GM06990 (cell line): ENCODE data around the gene GRID2.

Experiments used
- DNase-seq: peaks from one replicate; pipeline ENCODE4 v3.0.0-alpha.2; 2011; ENCODE audit not compliant: insufficient read length; ENCODE audit errors: extremely low read depth
- H3K27me3 ChIP-seq: replicated peaks from 2 replicates; pipeline ENCODE4 v1.6.0; 2011; ENCODE audit warnings: low read length; ENCODE audit not compliant: control insufficient read depth, insufficient read depth
- H3K36me3 ChIP-seq: 2 replicates; pipeline ENCODE4 v1.5.1; 2011; ENCODE audit warnings: low read length; ENCODE audit not compliant: control insufficient read depth, insufficient read depth
- H3K4me3 ChIP-seq: replicated peaks from 2 replicates; pipeline ENCODE4 v1.5.1; 2011; ENCODE audit warnings: low read depth, mild to moderate bottlenecking, control low read depth, low read length
- TF ChIP-seq, protein P1 (sequence below): IDR thresholded peaks from 2 replicates; pipeline ENCODE4 v1.5.1; 2011; ENCODE audit warnings: low read length, control low read depth, mild to moderate bottlenecking, inconsistent platforms; ENCODE audit not compliant: insufficient read depth, poor library complexity, severe bottlenecking

Gene GRID2

DNA sequence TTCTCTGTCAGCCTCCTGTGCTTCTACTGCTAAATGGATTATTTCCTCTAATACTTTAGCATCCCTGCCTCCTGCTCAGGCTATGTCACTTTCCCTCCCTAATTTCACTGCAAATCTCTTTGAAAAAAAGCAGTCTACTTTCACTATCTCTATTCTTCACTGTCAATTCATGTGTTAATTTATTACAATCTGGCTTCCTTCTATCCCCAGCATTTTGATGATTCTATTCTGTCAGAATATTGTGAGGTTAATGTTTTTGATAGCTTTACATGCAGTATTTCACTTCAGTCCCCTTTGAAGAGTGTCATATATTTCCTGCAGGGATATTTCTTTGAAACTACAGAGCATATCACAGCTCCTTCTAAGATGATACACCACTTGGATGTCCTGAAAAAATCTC, 203.2 kb downstream of the GRID2 start:
- TF ChIP-seq, protein P1, sequence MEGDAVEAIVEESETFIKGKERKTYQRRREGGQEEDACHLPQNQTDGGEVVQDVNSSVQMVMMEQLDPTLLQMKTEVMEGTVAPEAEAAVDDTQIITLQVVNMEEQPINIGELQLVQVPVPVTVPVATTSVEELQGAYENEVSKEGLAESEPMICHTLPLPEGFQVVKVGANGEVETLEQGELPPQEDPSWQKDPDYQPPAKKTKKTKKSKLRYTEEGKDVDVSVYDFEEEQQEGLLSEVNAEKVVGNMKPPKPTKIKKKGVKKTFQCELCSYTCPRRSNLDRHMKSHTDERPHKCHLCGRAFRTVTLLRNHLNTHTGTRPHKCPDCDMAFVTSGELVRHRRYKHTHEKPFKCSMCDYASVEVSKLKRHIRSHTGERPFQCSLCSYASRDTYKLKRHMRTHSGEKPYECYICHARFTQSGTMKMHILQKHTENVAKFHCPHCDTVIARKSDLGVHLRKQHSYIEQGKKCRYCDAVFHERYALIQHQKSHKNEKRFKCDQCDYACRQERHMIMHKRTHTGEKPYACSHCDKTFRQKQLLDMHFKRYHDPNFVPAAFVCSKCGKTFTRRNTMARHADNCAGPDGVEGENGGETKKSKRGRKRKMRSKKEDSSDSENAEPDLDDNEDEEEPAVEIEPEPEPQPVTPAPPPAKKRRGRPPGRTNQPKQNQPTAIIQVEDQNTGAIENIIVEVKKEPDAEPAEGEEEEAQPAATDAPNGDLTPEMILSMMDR = no peak
- H3K27me3 ChIP-seq = no peaks in the 10 kb centered on the region
- no peaks in the 10 kb centered on the region for H3K36me3 ChIP-seq
- no peak overlapping the region for H3K4me3 ChIP-seq
- no peak for DNase-seq

DNA sequence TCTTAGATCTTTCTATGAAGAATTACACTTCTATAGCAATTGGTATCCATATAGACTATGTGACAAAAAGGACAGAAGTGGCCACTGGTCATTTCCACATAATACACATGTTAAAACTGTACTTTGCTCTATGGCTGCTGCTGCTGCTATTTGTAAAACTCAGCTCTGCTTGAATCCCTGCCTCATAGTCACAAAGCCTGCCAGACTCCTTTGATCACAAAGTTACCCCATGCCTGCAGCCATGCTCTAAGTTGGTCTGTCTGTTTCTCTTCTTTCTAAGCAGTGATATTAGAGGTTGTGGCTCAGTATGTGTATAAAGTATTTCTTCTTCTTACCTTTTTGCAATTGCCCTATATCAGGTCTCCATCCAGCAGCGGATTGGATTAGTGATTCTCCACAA, 210.9 kb downstream of the GRID2 start:
- DNase-seq = no peak
- Histone ChIP-seq H3K36me3 (no peaks in the 10 kb centered on the region), H3K27me3 (no peaks in the 10 kb centered on the region), H3K4me3 (no peak overlapping the region)
- TF ChIP-seq, protein P1 = no peak

DNA sequence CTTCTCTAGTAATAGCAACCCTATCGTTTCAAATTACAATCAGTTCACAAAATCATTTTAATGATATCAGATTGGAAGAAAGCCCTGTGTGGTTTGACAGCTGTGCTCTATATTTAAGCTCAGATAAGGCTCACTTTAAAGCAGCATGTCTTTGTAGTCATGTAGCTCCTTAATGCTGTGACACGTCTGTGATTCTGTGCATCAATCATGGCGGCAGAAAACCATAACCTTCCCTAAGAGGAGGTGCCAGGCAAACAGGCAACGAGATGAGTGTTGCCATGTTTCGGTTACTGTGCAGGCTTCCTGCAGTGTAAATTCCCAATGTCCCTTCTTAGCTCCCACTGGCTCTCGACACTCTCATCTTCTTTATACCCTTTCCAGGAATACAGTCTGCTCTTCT, 212.7 kb downstream of the GRID2 start:
- Histone ChIP-seq H3K4me3 (no peak overlapping the region), H3K27me3 (no peaks in the 10 kb centered on the region), H3K36me3 (no peaks in the 10 kb centered on the region)
- no peak for DNase-seq
- TF ChIP-seq, protein P1 = no peak

DNA sequence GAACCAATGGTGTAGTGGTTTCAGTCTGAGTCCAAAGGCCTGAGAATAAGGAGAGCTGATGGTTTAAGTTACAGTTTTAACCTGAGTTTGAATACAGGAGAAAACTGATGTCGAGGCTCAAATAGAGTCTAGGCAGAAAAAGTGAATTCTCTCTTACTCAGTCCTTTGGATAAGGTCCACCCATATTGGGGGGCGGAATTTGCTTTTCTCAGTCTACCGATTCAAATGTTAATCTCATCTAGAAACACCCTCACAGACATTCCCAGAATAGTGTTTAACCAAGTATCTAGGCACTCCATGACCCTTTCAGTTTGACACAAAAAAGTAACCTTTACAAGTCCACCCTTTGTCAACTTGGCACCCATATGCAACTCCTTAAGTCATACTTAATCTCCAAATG, 216.0 kb downstream of the GRID2 start:
- no peak overlapping the region for H3K4me3 ChIP-seq
- TF ChIP-seq, protein P1 = no peak
- no peak for DNase-seq

DNA sequence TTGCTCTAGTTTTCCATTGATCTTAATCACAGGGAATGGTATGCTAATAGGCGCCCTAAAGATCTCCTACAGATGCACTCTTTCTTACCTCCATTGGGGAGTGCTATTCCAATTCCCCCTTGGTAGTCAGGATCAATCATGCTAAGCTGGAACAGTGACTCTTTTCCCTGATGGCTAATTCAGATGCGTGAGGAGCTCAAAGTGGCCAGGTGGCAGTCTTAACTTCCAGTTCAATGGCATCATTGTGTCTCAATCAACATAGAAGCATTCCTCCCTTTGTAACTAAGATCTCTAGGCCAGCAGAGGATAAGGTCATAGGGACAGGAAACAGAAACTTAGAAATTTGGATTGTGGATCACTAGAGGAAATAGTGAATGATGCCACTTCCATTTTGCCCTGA, 216.8 kb downstream of the GRID2 start:
- Histone ChIP-seq H3K4me3 (no peak overlapping the region), H3K36me3 (no peaks in the 10 kb centered on the region), H3K27me3 (no peaks in the 10 kb centered on the region)
- no peak for DNase-seq
- TF ChIP-seq, protein P1 = no peak

More for the DNA sequence above, 216.0 kb downstream of the GRID2 start:
- Histone ChIP-seq H3K36me3 (no peaks in the 10 kb centered on the region), H3K27me3 (no peaks in the 10 kb centered on the region)

DNA sequence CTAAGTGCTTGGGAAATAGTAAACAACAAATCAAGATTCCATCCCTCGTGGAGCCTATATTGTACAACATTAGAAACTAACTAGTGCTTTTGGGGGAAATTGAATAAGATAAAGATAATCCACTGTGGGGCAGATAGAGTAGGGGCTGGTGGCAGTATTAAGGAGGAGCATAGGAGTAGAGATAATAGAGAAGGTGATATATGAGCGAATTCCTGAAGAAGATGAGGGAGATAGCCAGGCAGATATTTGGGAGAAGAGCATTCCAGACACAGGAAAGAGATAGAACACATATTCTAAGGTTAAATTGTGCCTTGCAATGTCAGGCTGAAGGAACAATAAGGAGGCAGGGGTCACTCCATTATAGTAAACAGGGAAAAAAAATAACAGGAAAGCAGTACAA, 218.2 kb downstream of the GRID2 start:
- H3K4me3 ChIP-seq = no peak overlapping the region
- no peaks in the 10 kb centered on the region for H3K27me3 ChIP-seq
- DNase-seq = no peak
- TF ChIP-seq, protein P1 = no peak
- no peaks in the 10 kb centered on the region for H3K36me3 ChIP-seq
